ENCODE results near the gene POLE3.
"Not testable (repeated sequence)": the region's sequence is repeated elsewhere in the genome, so short reads cannot be mapped to it uniquely, and the experiment has no call there.

The POLE3 gene, protein sequence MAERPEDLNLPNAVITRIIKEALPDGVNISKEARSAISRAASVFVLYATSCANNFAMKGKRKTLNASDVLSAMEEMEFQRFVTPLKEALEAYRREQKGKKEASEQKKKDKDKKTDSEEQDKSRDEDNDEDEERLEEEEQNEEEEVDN

GRCh38 chr9:113410207-113410864 is at the start of gene POLE3, which contains the start of gene C9orf43:
Gene POLE3 (minus strand): TSS chr9:113410675. CDS start chr9:113410293, 382 bp downstream.
Gene C9orf43 (plus strand): TSS chr9:113410747. CDS start chr9:113413494, 2,747 bp downstream.
- DNase-seq (ENCODE audit: low read depth) = peak; percentile 87

DNA sequence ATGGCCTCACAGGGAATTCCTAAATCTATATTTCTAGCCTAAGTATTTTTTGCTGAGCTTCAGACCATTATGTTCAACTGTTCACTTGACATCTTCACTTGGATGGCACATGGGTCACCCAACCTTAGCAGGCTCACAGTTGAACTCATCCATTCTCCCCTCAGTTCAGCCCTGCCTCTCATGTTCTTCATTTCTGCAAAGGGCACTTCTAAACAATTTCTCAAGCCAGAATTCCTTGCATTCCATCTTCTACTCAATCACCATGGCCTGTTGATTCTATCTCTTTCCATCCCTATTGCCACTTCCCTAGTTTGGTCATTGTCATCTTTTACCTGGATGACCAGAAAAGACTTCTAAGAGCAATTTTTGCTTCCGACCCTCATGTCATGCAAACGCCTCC is 45.8 kb upstream of the POLE3 start:
- no peak for DNase-seq (ENCODE audit: low read depth)

GRCh38 chr9:113454914-113455761 is 44.7 kb upstream of the POLE3 start:
- DNase-seq (ENCODE audit: low read depth) = peak; percentile 66

GRCh38 chr9:113452113-113452605 is 41.7 kb upstream of the POLE3 start:
- no peak for DNase-seq (ENCODE audit: low read depth)

DNA sequence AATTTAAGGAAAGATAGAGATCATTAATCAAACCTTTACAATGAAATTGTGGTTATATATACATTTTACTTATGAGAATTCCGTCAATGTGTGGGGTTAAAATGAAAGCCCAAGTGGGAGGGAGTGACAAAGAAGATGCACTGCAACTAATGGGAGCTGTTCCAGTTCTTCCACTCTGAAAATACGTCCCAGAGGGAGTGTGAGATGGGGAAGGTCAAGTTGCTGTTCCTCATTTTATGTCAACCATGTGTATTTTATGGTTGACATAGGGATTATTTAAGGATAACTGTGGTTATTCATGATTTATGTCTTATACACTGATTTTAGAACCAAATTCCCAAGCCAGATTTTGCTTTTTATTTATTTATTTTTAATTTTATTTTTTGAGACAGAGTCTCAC is 38.9 kb upstream of the POLE3 start:
- no peak for DNase-seq (ENCODE audit: low read depth)

DNA sequence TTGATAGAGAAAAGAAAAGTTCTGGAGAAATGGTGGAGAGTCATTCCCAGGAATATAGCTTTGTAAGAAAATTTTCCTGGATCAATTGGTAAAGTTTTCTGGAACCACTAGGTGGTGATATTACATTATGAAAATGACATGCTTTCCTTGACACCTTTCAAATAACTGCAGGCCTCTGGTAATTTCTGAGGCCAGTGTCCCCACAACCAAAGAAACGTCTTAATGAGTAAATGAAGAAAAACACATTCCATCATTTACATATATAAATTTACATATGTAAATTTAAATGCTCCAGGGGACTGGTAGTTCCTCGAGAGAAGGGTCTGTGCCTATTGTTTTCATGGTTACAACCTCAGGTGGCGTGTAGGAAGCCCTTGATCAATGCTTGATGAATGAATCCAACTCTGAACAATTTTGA is 35.9 kb upstream of the POLE3 start:
- DNase-seq (ENCODE audit: low read depth) = no peak

DNA sequence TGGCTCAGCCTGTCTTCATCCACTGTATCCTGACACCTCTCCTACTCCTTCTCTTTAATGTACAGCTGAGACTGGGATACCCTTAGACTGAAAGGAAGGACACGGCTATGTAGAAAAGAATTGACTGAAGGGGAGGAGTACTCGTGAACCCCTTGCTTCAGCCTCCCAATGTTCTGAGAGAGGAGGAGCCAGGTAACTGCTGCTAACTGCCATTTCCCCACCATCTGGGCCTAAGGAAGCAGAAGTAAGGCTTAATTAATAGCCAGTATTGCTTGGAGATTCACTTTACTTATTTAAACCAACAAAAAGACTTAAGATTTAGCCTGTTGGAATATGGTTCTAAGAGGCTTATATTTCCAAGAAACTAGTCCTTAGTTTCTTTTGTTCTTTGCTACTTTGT is 34.3 kb upstream of the POLE3 start:
- DNase-seq (ENCODE audit: low read depth) = no peak

- DNase-seq (ENCODE audit: low read depth) = not testable (repeated sequence)
Observed at GRCh38 chr9:113437716-113438115, 27.2 kb upstream of the POLE3 start.

DNA sequence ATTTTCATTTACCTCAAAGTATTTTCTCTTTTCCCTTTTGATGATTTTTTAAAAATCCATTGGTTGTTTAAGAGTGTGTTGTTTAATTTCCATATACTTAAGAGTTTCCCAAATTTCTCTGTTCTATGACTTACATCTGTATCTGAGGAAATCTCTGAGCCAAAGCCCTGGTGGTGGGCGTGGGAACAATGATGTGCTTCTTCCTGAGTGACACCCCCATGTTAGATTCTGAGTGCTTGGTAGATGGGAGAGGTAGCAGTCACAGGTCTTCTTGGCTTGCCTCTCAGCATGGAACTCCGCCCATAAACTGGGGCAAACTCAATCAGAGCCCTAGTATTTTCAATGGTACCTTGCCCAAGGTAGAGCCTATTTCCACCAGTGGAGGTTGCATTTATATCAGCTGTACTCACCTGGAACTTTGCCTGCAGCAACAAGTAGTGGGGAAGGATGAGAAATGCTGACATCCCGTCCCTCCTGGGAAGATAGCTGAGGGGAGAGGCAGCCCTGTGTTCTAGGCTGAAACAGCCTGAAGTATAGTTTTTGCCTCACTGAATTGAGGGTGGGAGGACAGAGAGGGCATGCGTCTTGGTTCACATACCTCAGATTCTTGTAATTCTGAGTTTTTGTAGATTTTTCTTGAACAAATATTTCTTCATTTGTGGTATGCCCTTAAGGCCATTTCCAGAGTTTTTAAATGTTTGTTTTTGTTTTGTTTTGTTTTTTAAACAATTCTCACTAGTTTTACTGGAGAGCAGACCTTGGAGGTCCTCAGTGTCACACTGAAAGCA is 26.4 kb upstream of the POLE3 start:
- DNase-seq (ENCODE audit: low read depth) = no peak

DNA sequence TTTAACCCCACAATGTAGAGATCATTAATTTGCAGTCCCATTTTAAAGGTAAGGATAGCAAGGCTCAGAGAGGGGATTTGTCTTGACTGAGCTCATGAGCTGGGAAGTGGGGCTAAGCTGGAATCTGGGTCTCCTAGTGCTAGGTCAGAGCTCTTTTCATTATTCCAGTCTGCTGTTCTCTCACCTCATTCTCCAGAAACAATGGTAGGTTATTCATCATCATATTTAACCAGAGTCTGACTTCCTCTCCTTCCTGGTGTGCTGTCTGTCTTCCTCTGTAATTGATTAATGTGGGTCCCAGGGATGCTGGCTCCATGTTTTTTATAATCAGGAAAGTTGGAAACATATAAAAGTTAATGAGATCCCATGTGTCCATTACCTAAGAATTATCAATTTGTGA is 20.7 kb upstream of the POLE3 start:
- no peak for DNase-seq (ENCODE audit: low read depth)

GRCh38 chr9:113428062-113428615 is 17.7 kb upstream of the POLE3 start:
- no peak for DNase-seq (ENCODE audit: low read depth)

GRCh38 chr9:113427629-113428028 is 17.2 kb upstream of the POLE3 start:
- DNase-seq (ENCODE audit: low read depth) = no peak

- DNase-seq (ENCODE audit: low read depth) = no peak
Observed at GRCh38 chr9:113426701-113427100, 16.2 kb upstream of the POLE3 start.

- DNase-seq (ENCODE audit: low read depth) = no peak
Observed at GRCh38 chr9:113425072-113425471, 14.6 kb upstream of the POLE3 start.

DNA sequence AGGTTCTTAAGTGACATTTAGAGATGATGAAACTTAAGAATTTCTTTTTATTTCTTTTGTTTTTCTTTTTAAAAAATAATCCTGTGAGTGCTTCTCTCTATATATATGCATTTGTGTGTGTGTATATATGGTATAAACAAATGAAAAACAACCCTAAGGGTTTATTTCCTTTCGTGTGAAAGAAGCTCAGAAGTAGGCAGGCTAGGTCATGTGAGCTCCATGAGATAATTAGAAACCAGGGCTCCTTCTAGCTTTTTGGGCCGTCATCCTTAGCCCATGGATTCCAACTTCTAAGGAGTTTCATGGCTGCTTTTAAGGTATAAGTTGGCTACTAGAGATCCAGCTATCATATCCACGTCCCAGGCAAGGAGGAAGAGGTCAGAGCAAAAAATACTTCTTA is 11.3 kb upstream of the POLE3 start:
- no peak for DNase-seq (ENCODE audit: low read depth)

GRCh38 chr9:113417370-113417769 is 6.9 kb upstream of the POLE3 start:
- no peak for DNase-seq (ENCODE audit: low read depth)

GRCh38 chr9:113416149-113416721 is 5.8 kb upstream of the POLE3 start:
- no peak for DNase-seq (ENCODE audit: low read depth)

GRCh38 chr9:113409883-113410206 is 630 bp downstream of the POLE3 start:
- DNase-seq (ENCODE audit: low read depth) = no peak

GRCh38 chr9:113409481-113409880 is 994 bp downstream of the POLE3 start:
- DNase-seq (ENCODE audit: low read depth) = no peak

DNA sequence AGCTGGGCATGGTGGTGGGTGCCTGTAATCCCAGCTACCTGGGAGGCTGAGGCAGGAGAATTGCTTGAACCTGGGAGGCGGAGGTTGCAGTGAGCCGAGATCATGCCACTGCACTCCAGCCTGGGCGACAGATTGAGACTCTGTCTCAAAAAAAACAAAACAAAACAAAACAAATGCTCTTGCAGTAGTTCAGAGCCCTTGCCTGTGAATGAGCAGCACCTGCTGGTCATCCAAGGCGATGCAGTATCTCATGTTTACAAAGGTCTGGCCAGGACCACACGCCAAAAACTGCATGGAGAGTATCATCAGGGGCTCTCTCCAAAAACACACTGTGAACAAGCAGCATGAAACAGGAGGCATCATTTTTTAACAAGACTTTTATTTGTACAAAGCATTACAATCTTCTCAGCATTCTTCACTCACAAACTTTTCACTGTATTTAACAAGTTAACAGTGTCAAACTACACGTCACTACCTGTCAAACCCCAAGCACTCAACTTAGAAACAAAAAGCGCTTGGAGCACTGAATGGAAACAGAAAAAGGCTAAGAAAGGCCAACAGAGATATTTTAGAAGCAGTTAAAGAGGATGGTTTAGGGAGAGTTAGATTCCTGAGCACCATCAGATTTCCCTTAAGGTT is 3.5 kb downstream of the POLE3 start:
- not testable (repeated sequence) for DNase-seq (ENCODE audit: low read depth)

- not testable (repeated sequence) for DNase-seq (ENCODE audit: low read depth)
Observed at GRCh38 chr9:113406353-113406752, 4.1 kb downstream of the POLE3 start.
